Measurements from ENCODE around the gene GRPR.

DNA sequence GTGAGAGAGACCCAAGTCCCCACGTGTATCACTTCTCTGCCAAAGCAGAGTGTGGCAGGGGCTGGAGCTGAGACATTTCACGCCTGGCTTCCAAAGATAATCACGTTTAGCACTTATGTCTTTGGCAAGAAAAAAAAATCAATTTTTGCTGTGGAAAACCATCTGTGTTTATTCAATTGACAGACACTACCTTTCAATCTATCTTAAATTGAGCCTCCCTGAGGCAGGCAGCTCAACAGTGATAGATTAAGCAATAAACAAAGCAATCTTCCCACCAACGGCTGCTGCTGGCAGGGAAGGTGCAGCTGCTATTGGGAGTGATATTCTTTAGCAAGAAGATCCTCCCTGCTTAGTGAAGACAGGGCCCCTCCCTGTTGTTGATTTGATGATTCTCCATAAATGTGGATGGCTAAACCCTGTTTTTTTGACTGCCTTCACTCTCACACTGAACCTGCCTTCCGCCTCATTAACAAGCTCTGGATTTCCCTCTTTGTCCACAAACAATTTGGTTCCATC, 32.3 kb downstream of the GRPR start:
- TF ChIP-seq, protein P1, sequence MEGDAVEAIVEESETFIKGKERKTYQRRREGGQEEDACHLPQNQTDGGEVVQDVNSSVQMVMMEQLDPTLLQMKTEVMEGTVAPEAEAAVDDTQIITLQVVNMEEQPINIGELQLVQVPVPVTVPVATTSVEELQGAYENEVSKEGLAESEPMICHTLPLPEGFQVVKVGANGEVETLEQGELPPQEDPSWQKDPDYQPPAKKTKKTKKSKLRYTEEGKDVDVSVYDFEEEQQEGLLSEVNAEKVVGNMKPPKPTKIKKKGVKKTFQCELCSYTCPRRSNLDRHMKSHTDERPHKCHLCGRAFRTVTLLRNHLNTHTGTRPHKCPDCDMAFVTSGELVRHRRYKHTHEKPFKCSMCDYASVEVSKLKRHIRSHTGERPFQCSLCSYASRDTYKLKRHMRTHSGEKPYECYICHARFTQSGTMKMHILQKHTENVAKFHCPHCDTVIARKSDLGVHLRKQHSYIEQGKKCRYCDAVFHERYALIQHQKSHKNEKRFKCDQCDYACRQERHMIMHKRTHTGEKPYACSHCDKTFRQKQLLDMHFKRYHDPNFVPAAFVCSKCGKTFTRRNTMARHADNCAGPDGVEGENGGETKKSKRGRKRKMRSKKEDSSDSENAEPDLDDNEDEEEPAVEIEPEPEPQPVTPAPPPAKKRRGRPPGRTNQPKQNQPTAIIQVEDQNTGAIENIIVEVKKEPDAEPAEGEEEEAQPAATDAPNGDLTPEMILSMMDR (IDR thresholded peaks at IDR 0.05) = no peak
- no peak for TF ChIP-seq POLR2A (IDR thresholded peaks at IDR 0.05)
